ENCODE measurements around the gene UBL4B. TPM values are rescaled to one million over a fixed set of nuclear protein-coding genes. Genes with fewer than 3 reads are reported as not detected.

UBL4B gene
- total RNA-seq, 4 donors from 2014 or later, result 0.27 to 0.67 TPM; not detected in 2

GRCh38 chr1:110144366-110144765 lies 32.1 kb downstream of the UBL4B start:
- no peak overlapping the region for H3K4me3 ChIP-seq
- no peak overlapping the region for H3K27ac ChIP-seq
- TF ChIP-seq, protein P1, sequence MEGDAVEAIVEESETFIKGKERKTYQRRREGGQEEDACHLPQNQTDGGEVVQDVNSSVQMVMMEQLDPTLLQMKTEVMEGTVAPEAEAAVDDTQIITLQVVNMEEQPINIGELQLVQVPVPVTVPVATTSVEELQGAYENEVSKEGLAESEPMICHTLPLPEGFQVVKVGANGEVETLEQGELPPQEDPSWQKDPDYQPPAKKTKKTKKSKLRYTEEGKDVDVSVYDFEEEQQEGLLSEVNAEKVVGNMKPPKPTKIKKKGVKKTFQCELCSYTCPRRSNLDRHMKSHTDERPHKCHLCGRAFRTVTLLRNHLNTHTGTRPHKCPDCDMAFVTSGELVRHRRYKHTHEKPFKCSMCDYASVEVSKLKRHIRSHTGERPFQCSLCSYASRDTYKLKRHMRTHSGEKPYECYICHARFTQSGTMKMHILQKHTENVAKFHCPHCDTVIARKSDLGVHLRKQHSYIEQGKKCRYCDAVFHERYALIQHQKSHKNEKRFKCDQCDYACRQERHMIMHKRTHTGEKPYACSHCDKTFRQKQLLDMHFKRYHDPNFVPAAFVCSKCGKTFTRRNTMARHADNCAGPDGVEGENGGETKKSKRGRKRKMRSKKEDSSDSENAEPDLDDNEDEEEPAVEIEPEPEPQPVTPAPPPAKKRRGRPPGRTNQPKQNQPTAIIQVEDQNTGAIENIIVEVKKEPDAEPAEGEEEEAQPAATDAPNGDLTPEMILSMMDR (IDR thresholded peaks at IDR 0.05), result no peak
- TF ChIP-seq POLR2A (IDR thresholded peaks at IDR 0.05), result no peak
- TF ChIP-seq POLR2AphosphoS5 (IDR thresholded peaks at IDR 0.05), result no peak
- no peaks in the 10 kb centered on the region for H3K36me3 ChIP-seq
- peaks cover 84% of the 10 kb centered on the region for H3K27me3 ChIP-seq
- no peaks in the 10 kb centered on the region for H3K4me1 ChIP-seq
- no peaks in the 10 kb centered on the region for H3K9me3 ChIP-seq
- no peak for ATAC-seq
- 25 to 62% methylated on average over 2 to 3 of the region's 3 CpGs for WGBS, 2 donors (ENCODE audit: low coverage in 1 of 2)

DNA sequence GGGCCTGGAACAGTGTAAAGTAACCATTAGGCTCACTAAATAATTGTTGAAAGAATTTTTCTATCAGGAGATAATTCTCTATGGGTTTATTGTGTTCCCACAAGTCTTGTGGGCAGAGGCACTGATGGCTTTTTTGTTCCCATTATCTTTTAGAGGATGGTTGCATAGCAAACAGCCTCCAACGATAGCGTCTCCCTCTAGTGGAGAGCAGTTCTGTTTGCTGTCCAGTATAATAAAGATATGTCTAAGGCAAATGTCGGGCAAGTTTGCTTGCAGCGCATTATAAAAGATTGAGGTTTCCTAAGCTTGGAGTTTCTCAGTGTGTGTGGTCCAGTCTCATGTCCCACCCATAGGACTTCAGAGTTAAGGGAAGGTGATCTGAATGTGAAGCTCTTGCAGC lies 36.7 kb downstream of the UBL4B start:
- Histone ChIP-seq H3K4me1 (peaks cover 0 to 16% (median 8%) of the 10 kb centered on the region in 3 donors), H3K9me3 (no peaks in the 10 kb centered on the region), H3K27ac (no peak overlapping the region), H3K4me3 (no peak overlapping the region), H3K27me3 (peaks cover 93% of the 10 kb centered on the region), H3K36me3 (no peaks in the 10 kb centered on the region)
- ATAC-seq, result no peak
- 48% methylated on average over 4 of the region's 4 CpGs; no CpG with 5 or more reads in 1 of the 2 donors for WGBS, 2 donors (ENCODE audit: low coverage in 1 of 2)
- TF ChIP-seq EP300 (IDR thresholded peaks at IDR 0.05) (no peak), POLR2AphosphoS5 (IDR thresholded peaks at IDR 0.05) (no peak), POLR2A (IDR thresholded peaks at IDR 0.05) (no peak)
- TF ChIP-seq, protein P1 (IDR thresholded peaks at IDR 0.05), result no peak

- H3K27me3 ChIP-seq, result peaks cover 94% of the 10 kb centered on the region
- WGBS, 2 donors (ENCODE audit: low coverage in 1 of 2), result no CpG with 5 or more reads among the region's 104 CpGs
- peak; percentile 34 for ATAC-seq
Measured at GRCh38 chr1:110150330-110151174, 38.3 kb downstream of the UBL4B start, which contains the start of gene SLC6A17. SLC6A17 (plus strand) TSS chr1:110150494; CDS start chr1:110166930, 16,436 bp downstream.

DNA sequence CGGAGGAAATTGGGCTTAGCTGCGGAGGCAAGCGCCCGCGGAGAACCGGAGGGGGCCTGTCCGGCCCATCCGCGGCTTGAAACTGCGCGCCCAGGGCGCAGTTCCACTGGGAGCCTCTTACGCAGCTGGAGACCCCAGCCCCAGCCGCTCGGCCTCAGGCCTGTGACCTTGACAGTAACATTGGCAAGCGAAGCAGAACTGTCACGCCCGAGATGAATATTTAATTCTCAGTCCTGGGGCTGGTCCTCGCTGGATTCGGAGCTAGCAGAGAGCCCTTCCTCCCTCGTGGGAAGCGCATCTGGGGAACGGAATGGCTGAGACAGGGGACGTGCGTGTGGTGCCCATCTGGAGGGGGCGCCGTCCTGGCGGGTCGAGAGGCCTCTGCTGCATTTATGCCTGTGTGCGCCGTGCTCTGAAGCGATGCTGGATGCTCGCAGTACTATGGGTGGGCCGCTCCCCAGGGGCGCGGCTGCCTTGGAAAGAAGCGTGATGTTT lies 39.0 kb downstream of the UBL4B start:
- no peak for ATAC-seq
- Histone ChIP-seq H3K36me3 (no peaks in the 10 kb centered on the region), H3K4me1 (peaks cover 0 to 16% (median 8%) of the 10 kb centered on the region in 3 donors), H3K27ac (no peak overlapping the region), H3K9me3 (no peaks in the 10 kb centered on the region), H3K27me3 (peaks cover 97% of the 10 kb centered on the region), H3K4me3 (peak overlapping the region in 1 of 2 donors; percentile 45)
- no CpG with 5 or more reads among the region's 37 CpGs for WGBS, 2 donors (ENCODE audit: low coverage in 1 of 2)
- TF ChIP-seq, protein P1 (IDR thresholded peaks at IDR 0.05), result no peak
- TF ChIP-seq POLR2A (IDR thresholded peaks at IDR 0.05), result no peak
- TF ChIP-seq POLR2AphosphoS5 (IDR thresholded peaks at IDR 0.05), result no peak
- no peak for TF ChIP-seq EP300 (IDR thresholded peaks at IDR 0.05)

More at GRCh38 chr1:110150330-110151174, 38.3 kb downstream of the UBL4B start, which contains the start of gene SLC6A17:
- Histone ChIP-seq H3K4me1 (peaks cover 0 to 16% (median 8%) of the 10 kb centered on the region in 3 donors), H3K27ac (no peak within 1 kb of the TSS), H3K36me3 (no peaks in the 10 kb centered on the region), H3K9me3 (no peaks in the 10 kb centered on the region), H3K4me3 (peak within 1 kb of the TSS in 1 of 2 donors; percentile 45)
- no peak for TF ChIP-seq POLR2A (IDR thresholded peaks at IDR 0.05)
- no peak for TF ChIP-seq POLR2AphosphoS5 (IDR thresholded peaks at IDR 0.05)
- TF ChIP-seq EP300 (IDR thresholded peaks at IDR 0.05), result no peak
- TF ChIP-seq, protein P1 (IDR thresholded peaks at IDR 0.05), result peak in 1 of 4 experiments; percentile 22

Measured in gastroesophageal sphincter (tissue), 4 donors.